ENCODE results near the gene MCF2L.
"Not testable (repeated sequence)": the region's sequence is repeated elsewhere in the genome, so short reads cannot be mapped to it uniquely, and the experiment has no call there.

Gene MCF2L

GRCh38 chr13:113027095-113027494, 58.1 kb downstream of the MCF2L start:
- no peak for DNase-seq (ENCODE audit: low read depth)
- H3K4me3 ChIP-seq (ENCODE audit: low read length), result no peak overlapping the region
- TF ChIP-seq CTCF (IDR thresholded peaks at IDR 0.05; ENCODE audit: insufficient read depth, low read depth, low read length, missing control alignments), result no peak

GRCh38 chr13:113027566-113027965, 58.6 kb downstream of the MCF2L start:
- no peak for TF ChIP-seq CTCF (IDR thresholded peaks at IDR 0.05; ENCODE audit: insufficient read depth, low read depth, low read length, missing control alignments)
- H3K4me3 ChIP-seq (ENCODE audit: low read length), result no peak overlapping the region
- DNase-seq (ENCODE audit: low read depth), result no peak

- TF ChIP-seq CTCF (IDR thresholded peaks at IDR 0.05; ENCODE audit: insufficient read depth, low read depth, low read length, missing control alignments), result no peak
- no peak for DNase-seq (ENCODE audit: low read depth)
- H3K4me3 ChIP-seq (ENCODE audit: low read length), result no peak overlapping the region
Observed at GRCh38 chr13:113028336-113029060, 59.5 kb downstream of the MCF2L start.

GRCh38 chr13:113029061-113029445, 60.0 kb downstream of the MCF2L start:
- no peak overlapping the region for H3K4me3 ChIP-seq (ENCODE audit: low read length)
- DNase-seq (ENCODE audit: low read depth), result no peak
- TF ChIP-seq CTCF (IDR thresholded peaks at IDR 0.05; ENCODE audit: insufficient read depth, low read depth, low read length, missing control alignments), result no peak

GRCh38 chr13:113029487-113030258, 60.7 kb downstream of the MCF2L start:
- H3K4me3 ChIP-seq (ENCODE audit: low read length), result no peak overlapping the region
- DNase-seq (ENCODE audit: low read depth), result no peak
- TF ChIP-seq CTCF (IDR thresholded peaks at IDR 0.05; ENCODE audit: insufficient read depth, low read depth, low read length, missing control alignments), result peak; percentile 64

GRCh38 chr13:113030259-113030640, 61.2 kb downstream of the MCF2L start:
- not testable (repeated sequence) for DNase-seq (ENCODE audit: low read depth); H3K4me3 ChIP-seq (ENCODE audit: low read length)

GRCh38 chr13:113031465-113031864, 62.5 kb downstream of the MCF2L start:
- no peak for TF ChIP-seq CTCF (IDR thresholded peaks at IDR 0.05; ENCODE audit: insufficient read depth, low read depth, low read length, missing control alignments)
- no peak overlapping the region for H3K4me3 ChIP-seq (ENCODE audit: low read length)
- DNase-seq (ENCODE audit: low read depth), result no peak

Measured in epithelial cell of esophagus (primary cell).